B cell (primary cell): ENCODE data around the gene TMEM114. TPM values are rescaled to one million over a fixed set of nuclear protein-coding genes. Genes with fewer than 3 reads are reported as not detected.

Source experiments
- ATAC-seq: fragments of 200-7000 bp; cut with Tn5 transposase; one replicate; pipeline ENCODE4 v1.10.0; 2021; ENCODE audit warnings: low read depth, mild to moderate bottlenecking, moderate number of reproducible peaks, moderate library complexity
- CTCF ChIA-PET: fragments of 350-600 bp; sonication (Branson Sonifier 250); formaldehyde crosslinking; loops from one replicate; lab custom pipeline; 2021; ENCODE audit warnings: antibody characterized with exemption, inconsistent platforms; lab: Charles Lee
- POLR2A ChIA-PET: fragments of 350-600 bp; sonication (Branson Sonifier 250); formaldehyde crosslinking; loops from one replicate; lab custom pipeline; 2021; ENCODE audit warnings: antibody characterized with exemption; lab: Charles Lee
- DNase-seq: peaks from one replicate; pipeline ENCODE4 v3.0.0; 2013
- H2AFZ ChIP-seq: 2 replicates; pipeline ENCODE4 v1.6.1; 2012; ENCODE audit warnings: mild to moderate bottlenecking, low read depth, low read length; ENCODE audit not compliant: insufficient read depth, poor library complexity, severe bottlenecking
- H3K27ac ChIP-seq, 2 donors: 1 replicate in 1 of 2; 2 replicates in 1 of 2; pipeline ENCODE4 v1.5.1; 2012 to 2013; ENCODE audit warnings: low read length in 2 of 2, mild to moderate bottlenecking in 2 of 2, moderate library complexity in 1 of 2
- H3K27me3 ChIP-seq, 4 experiments: fragments of 200-600 bp in 1 of 4; sonication (generic) in 1 of 4; replicated peaks in 1 of 4; 1 replicate in 2 of 4; 2 replicates in 2 of 4; pipeline versions ENCODE4 v1.6.1 to v1.7.0; 2013 to 2016; ENCODE audit warnings: low read length in 3 of 4, mild to moderate bottlenecking in 2 of 4, mixed read lengths in 1 of 4, moderate library complexity in 1 of 4; ENCODE audit not compliant: insufficient read depth in 4 of 4, control insufficient read depth in 3 of 4; ENCODE audit errors: control extremely low read depth in 1 of 4
- H3K36me3 ChIP-seq, 2 experiments: replicated peaks in 1 of 2; 1 replicate in 1 of 2; 2 replicates in 1 of 2; pipeline versions ENCODE4 v1.6.1 to v1.7.1; 2013; ENCODE audit warnings: low read length in 1 of 2; ENCODE audit not compliant: insufficient read depth in 2 of 2, control insufficient read depth in 1 of 2; ENCODE audit errors: control extremely low read depth in 1 of 2, extremely low read depth in 1 of 2
- H3K4me1 ChIP-seq, 2 donors: fragments of 200-600 bp in 1 of 2; sonication (generic) in 1 of 2; 1 replicate in 1 of 2; 2 replicates in 1 of 2; pipeline versions ENCODE4 v1.5.1 to v1.6.1; 2013 to 2017; ENCODE audit warnings: low read length in 2 of 2; ENCODE audit not compliant: control insufficient read depth in 2 of 2, insufficient read depth in 2 of 2
- H3K4me2 ChIP-seq: replicated peaks from 2 replicates; pipeline ENCODE3; 2012; ENCODE audit warnings: mild to moderate bottlenecking, low read depth, low read length; ENCODE audit not compliant: poor library complexity, severe bottlenecking
- H3K4me3 ChIP-seq, 5 experiments: fragments of 200-600 bp in 1 of 5; sonication (generic) in 1 of 5; 1 replicate in 3 of 5; 2 replicates in 2 of 5; pipeline versions ENCODE4 v1.5.1 to v1.7.0; 2011 to 2016; ENCODE audit warnings: low read length in 4 of 5, mild to moderate bottlenecking in 4 of 5, low read depth in 2 of 5, control low read depth in 1 of 5, moderate library complexity in 1 of 5; ENCODE audit not compliant: insufficient read depth in 1 of 5; ENCODE audit errors: control extremely low read depth in 1 of 5, extremely low read depth in 1 of 5
- H3K79me2 ChIP-seq: fragments of 200-600 bp; sonication (generic); one replicate; pipeline ENCODE4 v1.6.0; 2016; ENCODE audit warnings: low read length; ENCODE audit not compliant: control insufficient read depth, insufficient read depth
- H3K9ac ChIP-seq: fragments of 200-600 bp; sonication (generic); 2 replicates; pipeline ENCODE4 v1.6.1; 2017; ENCODE audit warnings: mild to moderate bottlenecking, low read length, moderate library complexity
- H3K9me3 ChIP-seq, 3 donors: one replicate each; pipeline versions ENCODE4 v1.6.1 to v1.7.1; 2013; ENCODE audit warnings: low read length in 2 of 3; ENCODE audit not compliant: control insufficient read depth in 2 of 3, insufficient read depth in 1 of 3; ENCODE audit errors: control extremely low read depth in 1 of 3
- H4K20me1 ChIP-seq: 2 replicates; pipeline ENCODE4 v1.6.0; 2012; ENCODE audit warnings: mild to moderate bottlenecking, low read length; ENCODE audit not compliant: insufficient read depth, control insufficient read depth, poor library complexity, severe bottlenecking
- H3K27ac Mint-ChIP-seq: one replicate; pipeline ENCODE4 v1.8.0; 2021; ENCODE audit warnings: mixed read lengths
- H3K27me3 Mint-ChIP-seq: one replicate; pipeline ENCODE4 v1.8.0; 2021; ENCODE audit warnings: mixed read lengths
- H3K4me1 Mint-ChIP-seq: one replicate; pipeline ENCODE4 v1.8.0; 2021; ENCODE audit warnings: mixed read lengths
- H3K4me3 Mint-ChIP-seq: one replicate; pipeline ENCODE4 v1.8.0; 2021; ENCODE audit warnings: mixed read lengths
- H3K9me3 Mint-ChIP-seq: one replicate; pipeline ENCODE4 v1.8.0; 2022; ENCODE audit warnings: mixed read lengths; ENCODE audit not compliant: insufficient read depth
- EZH2 ChIP-seq: IDR thresholded peaks from 2 replicates; pipeline ENCODE4 v1.6.1; 2012; ENCODE audit warnings: borderline replicate concordance, low read depth, mild to moderate bottlenecking, moderate library complexity, low read length; ENCODE audit not compliant: insufficient read depth, poor library complexity, severe bottlenecking
- WGBS: methylation state at CpG from one replicate; pipeline ENCODE4 v1.1.5; 2013; ENCODE audit warnings: missing lambda C conversion rate; ENCODE audit not compliant: insufficient coverage; 5-methylcytosine and 5-hydroxymethylcytosine counted together
- intact Hi-C: fragments of 100-400 bp; cut with micrococcal nuclease; formaldehyde crosslinking; loops from one replicate; pipeline ENCODE4 v1.10.0; 2022
- polyA plus RNA-seq: library from polyadenylated mRNA; depleted of rRNA; stranded (reverse); fragments of >200 nt; gene quantifications from 2 replicates; pipeline ENCODE4 v1.2.3, GENCODE V29; 2012
- total RNA-seq, 2 donors: library from RNA; stranded (reverse); fragments of 120-200 nt in 1 of 2; gene quantifications; 1 replicate in 1 of 2; 2 replicates in 1 of 2; pipeline versions ENCODE4 v1.2.3 to v1.2.4, GENCODE V29; 2013 to 2022
- TF ChIP-seq, protein P1 (sequence below): fragments of 200-600 bp; IDR thresholded peaks from one replicate; pipeline ENCODE4 v1.8.0; 2022; ENCODE audit warnings: antibody characterized with exemption, mild to moderate bottlenecking

The TMEM114 gene
- total and polyA plus RNA-seq, 2 donors (not counting 1 experiment from before 2014, with no cell fraction given): not detected

DNA sequence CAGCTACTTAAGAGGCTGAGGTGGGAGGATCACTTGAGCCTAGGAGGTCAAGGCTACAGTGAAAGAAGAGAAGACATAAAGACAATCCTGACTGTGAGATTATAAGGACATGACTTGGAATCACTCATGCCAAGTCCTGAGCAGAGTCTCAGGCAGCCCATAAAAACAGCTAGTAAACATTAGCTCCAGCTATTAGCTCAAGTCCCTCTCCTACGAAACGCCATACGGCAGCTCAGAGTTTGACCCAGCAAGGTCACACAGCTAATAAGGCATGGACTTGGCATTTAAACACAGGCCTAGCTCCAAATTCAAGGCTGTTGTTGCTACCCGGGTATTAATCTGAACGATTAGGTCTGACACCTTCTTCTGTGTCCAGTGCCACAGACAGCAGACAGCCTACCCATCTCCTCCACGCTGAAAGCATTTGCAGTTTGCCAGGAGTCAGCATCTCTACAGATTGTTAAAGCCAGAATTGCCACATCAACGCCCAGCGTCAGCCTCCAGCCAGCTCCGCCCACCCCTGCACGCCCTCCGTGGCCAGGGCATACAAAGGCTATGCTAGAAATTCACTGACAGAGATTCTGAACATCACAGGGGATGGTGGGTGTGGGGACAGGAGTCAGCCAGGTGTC, 9.9 kb upstream of the TMEM114 start:
- Histone ChIP-seq H3K4me2 (no peak overlapping the region), H3K27me3 (peaks cover 0 to 7% (median 0%) of the 10 kb centered on the region in 4 experiments), H3K9ac (no peak overlapping the region), H3K36me3 (no peaks in the 10 kb centered on the region), H3K4me1 (no peaks in the 10 kb centered on the region), H3K79me2 (no peaks in the 10 kb centered on the region), H4K20me1 (no peaks in the 10 kb centered on the region), H2AFZ (no peak overlapping the region), H3K4me3 (no peak overlapping the region), H3K27ac (no peak overlapping the region), H3K9me3 (peaks cover 0 to 1% (median 0%) of the 10 kb centered on the region in 3 donors)
- Mint-ChIP-seq H3K27me3 (peaks cover 26% of the 10 kb centered on the region), H3K9me3 (peaks cover 3% of the 10 kb centered on the region), H3K4me1 (no peaks in the 10 kb centered on the region), H3K4me3 (no peak overlapping the region), H3K27ac (no peak overlapping the region)
- intact Hi-C loops: no loop called here
- 81% methylated on average over 10 of the region's 11 CpGs for WGBS
- ATAC-seq (no peak), DNase-seq (no peak)
- no peak for TF ChIP-seq EZH2
- TF ChIP-seq, protein P1, sequence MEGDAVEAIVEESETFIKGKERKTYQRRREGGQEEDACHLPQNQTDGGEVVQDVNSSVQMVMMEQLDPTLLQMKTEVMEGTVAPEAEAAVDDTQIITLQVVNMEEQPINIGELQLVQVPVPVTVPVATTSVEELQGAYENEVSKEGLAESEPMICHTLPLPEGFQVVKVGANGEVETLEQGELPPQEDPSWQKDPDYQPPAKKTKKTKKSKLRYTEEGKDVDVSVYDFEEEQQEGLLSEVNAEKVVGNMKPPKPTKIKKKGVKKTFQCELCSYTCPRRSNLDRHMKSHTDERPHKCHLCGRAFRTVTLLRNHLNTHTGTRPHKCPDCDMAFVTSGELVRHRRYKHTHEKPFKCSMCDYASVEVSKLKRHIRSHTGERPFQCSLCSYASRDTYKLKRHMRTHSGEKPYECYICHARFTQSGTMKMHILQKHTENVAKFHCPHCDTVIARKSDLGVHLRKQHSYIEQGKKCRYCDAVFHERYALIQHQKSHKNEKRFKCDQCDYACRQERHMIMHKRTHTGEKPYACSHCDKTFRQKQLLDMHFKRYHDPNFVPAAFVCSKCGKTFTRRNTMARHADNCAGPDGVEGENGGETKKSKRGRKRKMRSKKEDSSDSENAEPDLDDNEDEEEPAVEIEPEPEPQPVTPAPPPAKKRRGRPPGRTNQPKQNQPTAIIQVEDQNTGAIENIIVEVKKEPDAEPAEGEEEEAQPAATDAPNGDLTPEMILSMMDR: no peak
- ChIA-PET POLR2A (no interaction called here), CTCF (no interaction called here)

- DNase-seq: no peak
- Histone ChIP-seq H3K4me3 (no peak overlapping the region), H3K4me1 (no peaks in the 10 kb centered on the region), H2AFZ (no peak overlapping the region), H3K79me2 (no peaks in the 10 kb centered on the region), H3K27me3 (peaks cover 0 to 25% (median 7%) of the 10 kb centered on the region in 4 experiments), H3K36me3 (no peaks in the 10 kb centered on the region), H3K9me3 (no peaks in the 10 kb centered on the region), H3K9ac (no peak overlapping the region), H3K27ac (no peak overlapping the region), H3K4me2 (no peak overlapping the region), H4K20me1 (no peaks in the 10 kb centered on the region)
- no peak overlapping the region for H3K4me3 Mint-ChIP-seq
- ChIA-PET CTCF (no interaction called here), POLR2A (no interaction called here)
- intact Hi-C loops: no loop called here
- no peak overlapping the region for H3K27ac Mint-ChIP-seq
- 82% methylated on average over 1 of the region's 1 CpG for WGBS
- no peak for TF ChIP-seq EZH2
- TF ChIP-seq, protein P1: no peak
- no peak for ATAC-seq
- no peaks in the 10 kb centered on the region for H3K4me1 Mint-ChIP-seq
- H3K27me3 Mint-ChIP-seq: peaks cover 22% of the 10 kb centered on the region
- peaks cover 3% of the 10 kb centered on the region for H3K9me3 Mint-ChIP-seq
Measured at GRCh38 chr16:8596581-8596980, 6.3 kb upstream of the TMEM114 start.
